Lower leg skin (tissue), 3 donors: Measurements from ENCODE around the gene PEX10.

Experiments
- CTCF ChIP-seq, 3 donors: fragments of 450-650 bp; IDR thresholded peaks; one replicate each; pipeline ENCODE4 v1.5.1; 2016; ENCODE audit warnings: antibody characterized with exemption in 3 of 3, mild to moderate bottlenecking in 3 of 3, moderate library complexity in 2 of 3
- POLR2A ChIP-seq, 2 donors: fragments of 450-650 bp; IDR thresholded peaks; one replicate each; pipeline ENCODE4 v1.6.1; 2016 to 2017; ENCODE audit warnings: antibody characterized with exemption in 2 of 2, mild to moderate bottlenecking in 1 of 2, moderate library complexity in 1 of 2

DNA sequence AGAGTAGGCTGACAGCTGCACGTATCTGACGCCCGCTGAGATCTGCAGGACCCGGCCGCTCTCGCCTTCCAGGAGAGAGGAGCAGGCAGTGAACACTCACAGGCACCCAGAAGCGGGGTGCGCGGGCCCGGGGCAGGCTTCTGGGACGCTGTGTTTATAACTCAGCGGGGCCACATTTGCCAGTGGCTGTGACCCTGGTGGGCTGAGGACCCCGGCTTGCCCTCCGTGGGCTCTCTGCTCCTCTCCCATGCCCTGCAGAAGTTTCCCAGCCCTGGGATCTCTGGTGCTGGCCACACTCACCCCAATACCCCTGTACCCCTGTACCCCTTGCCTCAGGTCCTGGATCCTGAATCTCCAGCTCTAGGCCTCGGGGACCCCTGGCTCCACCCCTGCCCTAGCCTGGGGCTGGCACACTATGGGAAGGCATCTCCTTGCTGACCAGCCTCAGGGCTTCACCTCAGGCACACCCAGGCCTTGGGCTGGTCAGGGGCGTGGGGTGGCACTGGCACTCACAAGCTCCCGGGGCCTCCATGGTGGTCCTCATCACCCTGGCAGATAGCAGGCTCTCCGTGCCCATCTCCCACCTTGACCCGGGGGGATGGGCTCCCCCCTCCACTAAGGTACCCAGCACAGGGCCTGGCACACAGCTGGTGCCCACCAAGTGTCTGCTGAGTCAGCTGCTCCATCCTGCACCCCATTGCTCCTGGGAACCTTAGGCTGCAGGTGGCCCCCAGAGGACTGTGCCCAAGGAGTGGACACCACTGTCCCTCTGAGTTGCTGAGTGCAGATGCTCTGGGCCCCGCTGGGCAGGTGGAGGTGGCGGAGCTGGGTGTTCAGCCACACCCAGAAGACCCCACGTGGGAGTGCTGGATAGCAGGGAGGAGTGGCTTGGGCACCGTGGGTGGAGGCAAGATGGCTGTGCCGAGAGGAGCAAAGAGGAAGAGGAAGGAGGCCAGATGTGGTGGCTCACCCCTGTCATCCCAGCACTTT is 53.4 kb downstream of the PEX10 start:
- TF ChIP-seq CTCF (IDR thresholded peaks at IDR 0.05) (no peak), POLR2A (IDR thresholded peaks at IDR 0.05) (no peak)
